Calu3 (cell line): ENCODE data around the gene DUSP22. TPM values are rescaled to one million over a fixed set of nuclear protein-coding genes. Genes with fewer than 3 reads are reported as not detected.

Experiments
- BruUV-seq: library from RNA; stranded (reverse); fragments of 400-500 nt; replicated peaks from 2 replicates; lab custom pipeline; 2021; lab: Mats Ljungman, UMichigan
- CTCF ChIA-PET: fragments of 300-600 bp; sonication (Branson Sonifier 250); formaldehyde crosslinking; loops from one replicate; lab custom pipeline; 2022; ENCODE audit warnings: antibody characterized with exemption; lab: Charles Lee
- DNase-seq: peaks from one replicate; pipeline ENCODE4 v3.0.0; 2022
- H3K27ac Mint-ChIP-seq: one replicate; pipeline ENCODE4 v1.8.0; 2022; ENCODE audit warnings: mixed read lengths; ENCODE audit not compliant: unreplicated experiment
- H3K27me3 Mint-ChIP-seq: one replicate; pipeline ENCODE4 v1.8.0; 2022; ENCODE audit warnings: mixed read lengths; ENCODE audit not compliant: unreplicated experiment
- H3K36me3 Mint-ChIP-seq: one replicate; pipeline ENCODE4 v1.8.0; 2022; ENCODE audit warnings: mild to moderate bottlenecking, moderate library complexity, mixed read lengths; ENCODE audit not compliant: insufficient read depth, unreplicated experiment
- H3K4me1 Mint-ChIP-seq: one replicate; pipeline ENCODE4 v1.8.0; 2022; ENCODE audit warnings: mild to moderate bottlenecking, low read depth, mixed read lengths; ENCODE audit not compliant: unreplicated experiment
- H3K4me3 Mint-ChIP-seq: one replicate; pipeline ENCODE4 v1.8.0; 2022; ENCODE audit warnings: mild to moderate bottlenecking, low read depth, moderate library complexity, mixed read lengths; ENCODE audit not compliant: unreplicated experiment
- H3K9me3 Mint-ChIP-seq: one replicate; pipeline ENCODE4 v1.8.0; 2022; ENCODE audit warnings: low read depth, mixed read lengths; ENCODE audit not compliant: unreplicated experiment
- intact Hi-C: fragments of 100-400 bp; cut with micrococcal nuclease; formaldehyde crosslinking; loops from one replicate; pipeline ENCODE4 v1.10.0; 2022; ENCODE audit not compliant: unreplicated experiment
- total RNA-seq: library from RNA; stranded (reverse); gene quantifications from 2 replicates; pipeline ENCODE4 v1.2.3, GENCODE V29; 2022
- TF ChIP-seq, protein P1 (sequence below): fragments of 200-600 bp; IDR thresholded peaks from one replicate; pipeline ENCODE4 v1.8.0; 2022; ENCODE audit warnings: antibody characterized with exemption; ENCODE audit not compliant: unreplicated experiment

Gene DUSP22
- total RNA-seq, 1 experiment from 2014 or later: 14.7 TPM

DNA sequence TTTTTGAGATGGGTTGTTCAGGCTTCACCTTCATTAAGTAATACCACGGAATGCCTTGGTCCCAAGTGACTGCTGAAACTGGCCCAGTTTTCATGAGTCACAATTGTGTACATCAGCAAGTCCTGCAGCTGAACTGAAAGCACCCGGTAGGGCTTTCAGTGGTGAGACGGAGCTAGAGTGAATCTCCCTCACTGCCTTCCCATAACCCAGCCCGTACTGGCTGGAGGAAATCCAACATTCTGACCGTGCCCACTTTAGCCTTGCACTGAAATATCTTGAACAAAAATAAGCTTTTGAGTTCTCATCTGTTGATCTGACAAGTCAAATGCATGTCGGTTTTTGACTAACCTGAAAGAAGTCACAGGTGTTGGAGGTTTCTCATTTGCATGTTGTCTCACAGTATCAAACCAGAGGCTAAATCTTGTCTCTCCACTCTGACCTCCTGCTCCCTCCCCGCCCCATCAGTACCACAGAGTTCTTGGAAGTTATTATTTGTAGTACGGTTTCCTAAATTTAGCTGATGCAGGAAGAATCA, 35.9 kb downstream of the DUSP22 start:
- intact Hi-C loops: no loop called here
- no TSS peak for BruUV-seq
- H3K36me3 Mint-ChIP-seq: no peaks in the 10 kb centered on the region
- H3K4me1 Mint-ChIP-seq: no peaks in the 10 kb centered on the region
- TF ChIP-seq, protein P1, sequence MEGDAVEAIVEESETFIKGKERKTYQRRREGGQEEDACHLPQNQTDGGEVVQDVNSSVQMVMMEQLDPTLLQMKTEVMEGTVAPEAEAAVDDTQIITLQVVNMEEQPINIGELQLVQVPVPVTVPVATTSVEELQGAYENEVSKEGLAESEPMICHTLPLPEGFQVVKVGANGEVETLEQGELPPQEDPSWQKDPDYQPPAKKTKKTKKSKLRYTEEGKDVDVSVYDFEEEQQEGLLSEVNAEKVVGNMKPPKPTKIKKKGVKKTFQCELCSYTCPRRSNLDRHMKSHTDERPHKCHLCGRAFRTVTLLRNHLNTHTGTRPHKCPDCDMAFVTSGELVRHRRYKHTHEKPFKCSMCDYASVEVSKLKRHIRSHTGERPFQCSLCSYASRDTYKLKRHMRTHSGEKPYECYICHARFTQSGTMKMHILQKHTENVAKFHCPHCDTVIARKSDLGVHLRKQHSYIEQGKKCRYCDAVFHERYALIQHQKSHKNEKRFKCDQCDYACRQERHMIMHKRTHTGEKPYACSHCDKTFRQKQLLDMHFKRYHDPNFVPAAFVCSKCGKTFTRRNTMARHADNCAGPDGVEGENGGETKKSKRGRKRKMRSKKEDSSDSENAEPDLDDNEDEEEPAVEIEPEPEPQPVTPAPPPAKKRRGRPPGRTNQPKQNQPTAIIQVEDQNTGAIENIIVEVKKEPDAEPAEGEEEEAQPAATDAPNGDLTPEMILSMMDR: no peak
- no peak for DNase-seq
- H3K9me3 Mint-ChIP-seq: no peaks in the 10 kb centered on the region
- CTCF ChIA-PET: no interaction called here
- H3K27ac Mint-ChIP-seq: no peak overlapping the region
- no peak overlapping the region for H3K4me3 Mint-ChIP-seq
- no peaks in the 10 kb centered on the region for H3K27me3 Mint-ChIP-seq

DNA sequence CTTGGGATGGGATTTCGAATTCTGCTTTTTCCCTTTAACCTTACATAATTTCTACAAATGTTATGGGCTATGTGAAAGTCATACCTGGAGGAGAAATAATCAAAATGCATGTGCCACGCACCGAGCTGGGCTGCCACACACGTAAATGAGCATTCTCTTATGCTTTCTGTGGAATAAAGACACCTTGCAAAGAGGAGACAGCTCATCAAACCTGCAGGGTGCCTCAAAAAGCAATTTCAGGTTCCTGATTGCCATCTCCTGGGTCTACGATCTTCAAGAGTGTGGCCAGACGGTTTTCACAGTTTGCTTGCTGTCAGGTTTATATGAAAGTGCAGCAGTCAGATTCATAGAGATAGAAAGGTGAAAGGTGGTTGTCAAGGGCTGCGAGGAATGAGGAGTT, 36.6 kb downstream of the DUSP22 start:
- no peaks in the 10 kb centered on the region for H3K9me3 Mint-ChIP-seq
- TF ChIP-seq, protein P1: no peak
- H3K27me3 Mint-ChIP-seq: no peaks in the 10 kb centered on the region
- intact Hi-C loops: no loop called here
- no peak overlapping the region for H3K27ac Mint-ChIP-seq
- H3K4me3 Mint-ChIP-seq: no peak overlapping the region
- H3K36me3 Mint-ChIP-seq: no peaks in the 10 kb centered on the region
- CTCF ChIA-PET: no interaction called here
- H3K4me1 Mint-ChIP-seq: no peaks in the 10 kb centered on the region
- no TSS peak for BruUV-seq
- DNase-seq: no peak

DNA sequence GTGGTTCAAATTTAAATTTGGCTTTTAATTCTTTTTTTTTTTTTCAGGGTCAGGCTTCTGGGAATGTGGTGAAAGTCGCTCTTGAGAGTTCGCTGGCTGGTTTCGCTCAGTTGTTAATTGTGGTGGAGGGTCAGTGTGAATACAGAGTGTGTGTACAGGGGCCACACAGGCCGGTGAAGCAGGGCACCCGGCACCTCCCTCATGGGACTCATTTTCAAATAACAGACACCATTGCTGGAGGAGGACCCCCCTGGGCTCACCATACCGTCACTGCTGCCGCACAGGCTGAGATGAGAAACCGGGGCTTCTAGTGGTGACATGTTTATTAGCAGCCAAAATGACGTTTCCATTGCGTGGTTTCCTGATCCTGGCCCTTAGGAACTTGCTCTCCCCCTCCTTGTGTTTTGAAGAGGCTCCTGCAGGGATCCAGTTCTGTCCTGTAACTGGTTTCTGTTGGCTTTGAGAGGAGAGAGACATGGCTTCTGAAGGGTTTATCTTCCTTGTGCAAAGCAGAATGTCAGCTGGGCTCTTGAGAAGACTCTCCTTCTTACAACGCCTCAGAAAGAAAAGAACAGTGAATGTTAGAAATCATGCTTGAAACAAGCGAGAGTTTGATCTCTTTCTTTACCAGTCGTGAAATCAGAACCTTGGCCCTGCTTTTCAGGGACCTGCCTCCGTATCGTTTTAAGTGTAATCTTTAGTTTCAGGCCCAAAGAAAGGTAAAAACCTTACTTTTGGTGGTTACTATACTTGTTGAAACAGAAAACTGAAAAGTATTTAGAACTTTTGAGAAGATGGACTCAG, 37.8 kb downstream of the DUSP22 start:
- TF ChIP-seq, protein P1: no peak

DNA sequence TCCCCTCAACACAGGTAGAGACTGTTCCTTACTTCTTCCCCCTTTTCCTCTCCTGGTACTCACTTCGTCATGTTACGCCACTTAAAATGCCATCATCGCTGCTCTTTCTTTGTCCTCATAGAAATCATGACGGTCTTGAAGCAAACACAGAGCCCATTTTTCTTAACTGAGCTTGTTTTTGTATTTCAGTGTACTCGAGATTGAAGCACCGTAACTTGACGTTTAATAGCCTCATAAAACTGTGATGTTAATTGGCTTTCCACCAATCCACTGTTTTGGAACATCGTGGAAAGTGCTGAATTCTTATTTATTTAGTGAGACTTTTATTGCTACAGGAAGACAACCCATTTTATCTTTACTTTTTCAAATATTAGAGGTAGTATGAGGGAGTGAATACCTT, 38.7 kb downstream of the DUSP22 start:
- H3K4me1 Mint-ChIP-seq: no peaks in the 10 kb centered on the region
- DNase-seq: no peak
- no peaks in the 10 kb centered on the region for H3K27me3 Mint-ChIP-seq
- H3K36me3 Mint-ChIP-seq: no peaks in the 10 kb centered on the region
- no peaks in the 10 kb centered on the region for H3K9me3 Mint-ChIP-seq
- CTCF ChIA-PET: no interaction called here
- H3K27ac Mint-ChIP-seq: no peak overlapping the region
- no TSS peak for BruUV-seq
- intact Hi-C loops: no loop called here
- TF ChIP-seq, protein P1: no peak
- H3K4me3 Mint-ChIP-seq: no peak overlapping the region

More for the DNA sequence above, 37.8 kb downstream of the DUSP22 start:
- BruUV-seq: no TSS peak
- H3K36me3 Mint-ChIP-seq: no peaks in the 10 kb centered on the region
- H3K4me1 Mint-ChIP-seq: no peaks in the 10 kb centered on the region
- DNase-seq: no peak
- no peaks in the 10 kb centered on the region for H3K9me3 Mint-ChIP-seq
- H3K27me3 Mint-ChIP-seq: no peaks in the 10 kb centered on the region
- intact Hi-C loops: no loop called here
- no peak overlapping the region for H3K4me3 Mint-ChIP-seq
- no peak overlapping the region for H3K27ac Mint-ChIP-seq
- CTCF ChIA-PET: no interaction called here
